Testis (tissue), 2 donors: ENCODE data around the gene RFX1.

Experiments
- POLR2A ChIP-seq: fragments of 450-650 bp; IDR thresholded peaks from one replicate; pipeline ENCODE4 v1.6.1; 2017; ENCODE audit warnings: antibody characterized with exemption, mild to moderate bottlenecking, moderate library complexity
- TF ChIP-seq, protein P1 (sequence below), 3 experiments: fragments of 450-650 bp in 2 of 3; fragments of 200-600 bp in 1 of 3; sonication (generic) in 1 of 3; IDR thresholded peaks; one replicate each; pipeline ENCODE4 v1.5.1; 2016 to 2019; ENCODE audit warnings: antibody characterized with exemption in 3 of 3, mild to moderate bottlenecking in 2 of 3, moderate library complexity in 1 of 3

DNA sequence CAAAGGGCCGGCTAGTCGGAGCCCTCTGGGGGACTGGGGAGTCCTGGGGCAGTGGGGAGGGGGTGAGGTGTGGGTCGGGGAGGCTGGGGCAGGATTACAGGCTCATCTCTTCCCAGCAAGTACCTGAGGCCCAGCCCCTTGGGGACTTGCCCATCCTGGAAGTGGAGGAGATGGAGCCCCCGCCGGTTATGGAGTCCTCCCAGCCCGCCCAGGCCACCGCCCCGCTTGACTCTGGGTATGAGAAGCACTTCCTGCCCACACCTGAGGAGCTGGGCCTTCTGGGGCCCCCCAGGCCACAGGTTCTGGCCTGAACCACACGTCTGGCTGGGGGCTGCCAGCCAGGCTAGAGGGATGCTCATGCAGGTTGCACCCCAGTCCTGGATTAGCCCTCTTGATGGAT is 45.9 kb upstream of the RFX1 start:
- no peak for TF ChIP-seq POLR2A
- TF ChIP-seq, protein P1, sequence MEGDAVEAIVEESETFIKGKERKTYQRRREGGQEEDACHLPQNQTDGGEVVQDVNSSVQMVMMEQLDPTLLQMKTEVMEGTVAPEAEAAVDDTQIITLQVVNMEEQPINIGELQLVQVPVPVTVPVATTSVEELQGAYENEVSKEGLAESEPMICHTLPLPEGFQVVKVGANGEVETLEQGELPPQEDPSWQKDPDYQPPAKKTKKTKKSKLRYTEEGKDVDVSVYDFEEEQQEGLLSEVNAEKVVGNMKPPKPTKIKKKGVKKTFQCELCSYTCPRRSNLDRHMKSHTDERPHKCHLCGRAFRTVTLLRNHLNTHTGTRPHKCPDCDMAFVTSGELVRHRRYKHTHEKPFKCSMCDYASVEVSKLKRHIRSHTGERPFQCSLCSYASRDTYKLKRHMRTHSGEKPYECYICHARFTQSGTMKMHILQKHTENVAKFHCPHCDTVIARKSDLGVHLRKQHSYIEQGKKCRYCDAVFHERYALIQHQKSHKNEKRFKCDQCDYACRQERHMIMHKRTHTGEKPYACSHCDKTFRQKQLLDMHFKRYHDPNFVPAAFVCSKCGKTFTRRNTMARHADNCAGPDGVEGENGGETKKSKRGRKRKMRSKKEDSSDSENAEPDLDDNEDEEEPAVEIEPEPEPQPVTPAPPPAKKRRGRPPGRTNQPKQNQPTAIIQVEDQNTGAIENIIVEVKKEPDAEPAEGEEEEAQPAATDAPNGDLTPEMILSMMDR (IDR thresholded peaks at IDR 0.05): no peak
